Neural cell (in vitro differentiated cells): Measurements from ENCODE around the gene QRICH1.

Experiments
- CTCF ChIP-seq: fragments of 450-650 bp; IDR thresholded peaks from 2 replicates; pipeline ENCODE4 v1.5.1; 2014; ENCODE audit warnings: antibody characterized with exemption, mild to moderate bottlenecking, moderate library complexity; ENCODE audit not compliant: poor library complexity, severe bottlenecking
- EP300 ChIP-seq: fragments of 450-650 bp; conservative IDR thresholded peaks from 2 replicates; pipeline ENCODE4 v1.6.1; 2014; ENCODE audit warnings: antibody characterized with exemption, mild to moderate bottlenecking, moderate library complexity; ENCODE audit not compliant: poor library complexity, severe bottlenecking
- TAF1 ChIP-seq: IDR thresholded peaks from 2 replicates; pipeline ENCODE4 v1.6.1; 2012; ENCODE audit warnings: low read depth

DNA sequence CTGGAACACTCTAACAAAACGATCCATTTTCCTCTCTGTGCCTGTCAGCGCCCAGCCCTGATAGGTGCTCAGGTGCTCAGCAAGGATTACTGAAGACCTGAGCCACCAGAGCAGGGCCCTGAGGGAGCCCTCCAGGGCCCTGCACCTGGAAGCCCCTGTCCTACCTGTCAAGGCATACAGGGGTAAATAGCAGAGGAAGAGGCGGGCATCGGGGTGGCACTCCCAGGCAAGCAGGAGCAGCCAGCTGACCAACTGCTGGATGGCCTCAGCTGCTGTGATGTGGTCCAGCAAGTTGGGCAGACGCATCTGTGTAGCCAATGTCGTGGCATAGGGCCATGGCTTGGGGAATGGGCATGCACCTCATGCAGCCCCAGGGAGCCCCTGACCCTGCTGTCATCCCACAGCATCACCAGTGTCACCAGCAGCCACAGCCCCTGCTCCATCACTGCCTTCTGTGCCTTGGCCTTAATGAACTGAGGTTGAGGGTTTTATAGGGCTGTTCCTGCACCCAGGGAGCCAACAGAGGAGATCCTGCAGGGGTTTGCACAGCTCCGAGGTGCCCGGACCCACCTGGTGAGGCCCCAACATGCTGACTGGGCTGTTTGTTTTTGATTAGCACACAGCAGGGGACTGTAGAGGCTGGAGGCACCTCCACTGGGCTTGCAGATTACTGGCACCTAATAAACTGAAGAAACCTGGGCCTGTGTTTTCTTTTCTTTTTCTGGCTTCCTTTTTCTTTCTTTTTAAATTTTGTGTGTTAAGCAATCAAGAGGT is 94.6 kb downstream of the QRICH1 start:
- TF ChIP-seq TAF1 (no peak), EP300 (no peak), CTCF (no peak)
